ENCODE measurements around the gene MYOZ3. TPM values are rescaled to one million over a fixed set of nuclear protein-coding genes. Genes with fewer than 3 reads are reported as not detected.

MYOZ3 gene, protein sequence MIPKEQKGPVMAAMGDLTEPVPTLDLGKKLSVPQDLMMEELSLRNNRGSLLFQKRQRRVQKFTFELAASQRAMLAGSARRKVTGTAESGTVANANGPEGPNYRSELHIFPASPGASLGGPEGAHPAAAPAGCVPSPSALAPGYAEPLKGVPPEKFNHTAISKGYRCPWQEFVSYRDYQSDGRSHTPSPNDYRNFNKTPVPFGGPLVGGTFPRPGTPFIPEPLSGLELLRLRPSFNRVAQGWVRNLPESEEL
- total RNA-seq, result 1 to 10 TPM in 1 of 9 donors, under 1 TPM in 7, not detected in 1; 0.12 to 1.9 (median 0.44) TPM
- polyA plus RNA-seq, result 1 to 10 TPM in 1 of 3 donors, under 1 TPM in 2; 0.16 to 1.4 (median 0.51) TPM
- long read RNA-seq, donor 1, result 0 reads
- long read RNA-seq, donor 2, result 0 reads
- long read RNA-seq, donor 3, result 0 reads
- long read RNA-seq, donor 4, result 0 reads
- long read RNA-seq, donor 5, result 0 reads
- long read RNA-seq, donor 6, result 0 reads
- long read RNA-seq, donor 7, partial matches to known transcripts, result 0 of 1 reads
- long read RNA-seq, donor 7, other reads (novel, unspliced or antisense), result 0 of 1 reads
- long read RNA-seq, donor 8, result 0 reads
- long read RNA-seq, donor 9, result 0 reads
- long read RNA-seq, donor 10, result 0 reads

- Histone ChIP-seq H3K4me3 (no peak within 1 kb of the TSS), H3K9me3 (replicated peaks in 1 of 3) (no peaks in the 10 kb centered on the region), H3K27me3 (no peaks in the 10 kb centered on the region), H3K4me1 (replicated peaks in 1 of 2) (peaks cover 4 to 15% of the 10 kb centered on the region in 2 donors), H3K36me3 (replicated peaks in 1 of 2) (no peaks in the 10 kb centered on the region), H3K27ac (peak within 1 kb of the TSS in 1 of 5 donors; percentile 79)
- intact Hi-C loops (cut with DNase I), result loop anchor here in 1 of 2 donors (10.0 kb wide), 1 partner anchor 184 kb away; the partner anchor contains the start of gene IRGM
- TF ChIP-seq, protein P1, sequence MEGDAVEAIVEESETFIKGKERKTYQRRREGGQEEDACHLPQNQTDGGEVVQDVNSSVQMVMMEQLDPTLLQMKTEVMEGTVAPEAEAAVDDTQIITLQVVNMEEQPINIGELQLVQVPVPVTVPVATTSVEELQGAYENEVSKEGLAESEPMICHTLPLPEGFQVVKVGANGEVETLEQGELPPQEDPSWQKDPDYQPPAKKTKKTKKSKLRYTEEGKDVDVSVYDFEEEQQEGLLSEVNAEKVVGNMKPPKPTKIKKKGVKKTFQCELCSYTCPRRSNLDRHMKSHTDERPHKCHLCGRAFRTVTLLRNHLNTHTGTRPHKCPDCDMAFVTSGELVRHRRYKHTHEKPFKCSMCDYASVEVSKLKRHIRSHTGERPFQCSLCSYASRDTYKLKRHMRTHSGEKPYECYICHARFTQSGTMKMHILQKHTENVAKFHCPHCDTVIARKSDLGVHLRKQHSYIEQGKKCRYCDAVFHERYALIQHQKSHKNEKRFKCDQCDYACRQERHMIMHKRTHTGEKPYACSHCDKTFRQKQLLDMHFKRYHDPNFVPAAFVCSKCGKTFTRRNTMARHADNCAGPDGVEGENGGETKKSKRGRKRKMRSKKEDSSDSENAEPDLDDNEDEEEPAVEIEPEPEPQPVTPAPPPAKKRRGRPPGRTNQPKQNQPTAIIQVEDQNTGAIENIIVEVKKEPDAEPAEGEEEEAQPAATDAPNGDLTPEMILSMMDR (IDR thresholded peaks at IDR 0.05), result no peak
- TF ChIP-seq POLR2A (IDR thresholded peaks at IDR 0.05), result no peak
- peak in 1 of 7 donors; percentile 53 for DNase-seq
- WGBS, 4 donors, result 52 to 72% (median 72%) methylated on average over 2 to 7 of the region's 7 CpGs
Measured at GRCh38 chr5:150661086-150661485, at the start of gene MYOZ3. TSS of gene MYOZ3 (plus strand) at chr5:150661251. CDS start at chr5:150662942, 1,691 bp downstream.

GRCh38 chr5:150612405-150612804, 48.6 kb upstream of the MYOZ3 start:
- no peaks in the 10 kb centered on the region for H3K27me3 ChIP-seq
- peak overlapping the region in 3 of 5 donors; percentile 15 to 95 (median 88) for H3K27ac ChIP-seq
- H3K36me3 ChIP-seq (replicated peaks in 1 of 2), result no peaks in the 10 kb centered on the region
- TF ChIP-seq, protein P1 (IDR thresholded peaks at IDR 0.05), result no peak
- no peak for TF ChIP-seq POLR2A (IDR thresholded peaks at IDR 0.05)
- H3K4me1 ChIP-seq (replicated peaks in 1 of 2), result peaks cover 43 to 54% of the 10 kb centered on the region in 2 donors
- no peaks in the 10 kb centered on the region for H3K9me3 ChIP-seq (replicated peaks in 1 of 3)
- no peak overlapping the region for H3K4me3 ChIP-seq
- WGBS, 4 donors, result 45 to 56% (median 52%) methylated on average over 4 of the region's 4 CpGs
- intact Hi-C loops (cut with DNase I), result no loop called here
- no peak for DNase-seq

GRCh38 chr5:150612905-150613670, 48.0 kb upstream of the MYOZ3 start:
- Histone ChIP-seq H3K27ac (peak overlapping the region in 3 of 5 donors; percentile 82 to 95 (median 88)), H3K27me3 (no peaks in the 10 kb centered on the region), H3K36me3 (replicated peaks in 1 of 2) (no peaks in the 10 kb centered on the region), H3K9me3 (replicated peaks in 1 of 3) (no peaks in the 10 kb centered on the region), H3K4me1 (replicated peaks in 1 of 2) (peaks cover 43 to 61% of the 10 kb centered on the region in 2 donors), H3K4me3 (no peak overlapping the region)
- intact Hi-C loops (cut with DNase I), result no loop called here
- WGBS, 4 donors, result 58 to 63% (median 61%) methylated on average over 3 to 4 of the region's 4 CpGs
- peak in 4 of 7 donors; percentile 54 to 70 (median 59) for DNase-seq
- TF ChIP-seq POLR2A (IDR thresholded peaks at IDR 0.05), result no peak
- TF ChIP-seq, protein P1 (IDR thresholded peaks at IDR 0.05), result no peak
